Activated CD4-positive, alpha-beta T cell treated with anti-CD3 and anti-CD28 coated beads, Interleukin-2, amount 50 U/mL, for 16 hours (primary cell): ENCODE results near the gene PABPN1L.

Source experiments
- DNase-seq: peaks from one replicate; pipeline ENCODE4 v3.0.0-alpha.2; 2020

PABPN1L gene

DNA sequence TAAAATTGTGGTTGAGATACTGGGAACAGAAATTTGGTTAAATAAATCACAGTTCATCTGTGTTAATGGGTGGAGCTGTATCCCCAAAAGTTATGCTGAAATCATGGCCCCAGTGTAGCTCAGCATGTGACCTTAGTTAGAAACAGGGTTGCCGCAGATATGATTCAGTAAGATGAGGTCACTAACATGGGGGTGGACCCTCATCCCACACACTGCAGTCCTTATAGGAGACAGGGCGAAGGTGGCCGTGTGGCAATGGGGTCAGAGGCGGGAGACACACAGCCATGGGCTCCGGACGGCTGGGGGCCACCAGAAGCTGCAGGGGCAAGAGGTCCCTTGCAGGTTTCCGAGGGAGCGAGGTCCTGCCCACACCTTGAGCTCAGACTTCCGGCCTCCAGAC is 20.4 kb downstream of the PABPN1L start:
- DNase-seq = no peak

GRCh38 chr16:88844419-88845036 is 21.9 kb downstream of the PABPN1L start:
- no peak for DNase-seq

- DNase-seq = no peak
Measured at GRCh38 chr16:88843256-88843655, 23.2 kb downstream of the PABPN1L start.

- DNase-seq = no peak
Measured at GRCh38 chr16:88842806-88843205, 23.7 kb downstream of the PABPN1L start.

DNA sequence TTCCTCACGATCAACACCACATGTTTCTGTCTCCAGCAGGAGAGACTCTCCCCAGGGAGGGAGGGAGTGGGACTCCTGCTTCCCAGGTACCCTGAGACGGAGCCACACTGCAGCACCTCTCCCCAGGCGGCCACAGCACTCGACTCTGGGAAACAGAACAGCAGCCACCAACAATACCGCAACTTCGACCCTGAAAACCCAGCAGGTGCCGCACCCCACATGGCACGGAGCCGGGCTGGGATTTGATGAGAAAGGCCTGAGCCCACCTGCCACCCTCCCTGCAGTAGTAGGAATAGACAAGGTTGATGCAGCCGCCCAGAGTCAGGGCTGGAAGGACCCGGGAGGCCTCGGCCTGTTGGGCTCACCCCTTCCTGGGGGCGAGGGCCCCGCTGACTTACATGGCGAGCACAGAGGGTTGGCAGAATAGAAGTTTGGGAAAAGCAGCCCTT is 24.1 kb downstream of the PABPN1L start:
- no peak for DNase-seq

- DNase-seq = no peak
Measured at GRCh38 chr16:88841521-88842307, 24.7 kb downstream of the PABPN1L start.

GRCh38 chr16:88840600-88841215 is 25.8 kb downstream of the PABPN1L start:
- DNase-seq = no peak

- DNase-seq = no peak
Measured at GRCh38 chr16:88839745-88840599, 26.5 kb downstream of the PABPN1L start.

GRCh38 chr16:88839026-88839529 is 27.4 kb downstream of the PABPN1L start:
- DNase-seq = no peak

GRCh38 chr16:88838566-88838965 is 27.9 kb downstream of the PABPN1L start:
- DNase-seq = no peak

- DNase-seq = no peak
Measured at GRCh38 chr16:88837806-88838205, 28.7 kb downstream of the PABPN1L start.

- DNase-seq = no peak
Measured at GRCh38 chr16:88836791-88837190, 29.7 kb downstream of the PABPN1L start.

DNA sequence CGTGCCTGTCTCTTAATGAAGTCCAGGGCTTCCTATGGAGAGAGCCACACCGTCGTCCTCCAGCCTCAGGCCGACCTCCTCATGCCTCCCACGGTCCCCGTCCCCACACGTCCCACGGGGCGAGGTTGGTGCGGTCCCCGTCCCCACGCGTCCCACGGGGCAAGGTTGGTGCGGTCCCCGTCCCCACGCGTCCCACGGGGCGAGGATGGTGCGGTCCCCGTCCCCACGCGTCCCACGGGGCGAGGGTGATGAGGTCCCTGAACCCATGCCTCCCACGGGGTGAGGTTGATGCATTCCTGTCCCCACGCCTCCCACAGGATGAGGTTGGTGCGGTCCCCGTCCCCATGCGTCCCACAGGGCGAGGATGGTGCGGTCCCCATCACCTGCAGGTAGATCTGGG is 30.6 kb downstream of the PABPN1L start:
- no peak for DNase-seq

DNA sequence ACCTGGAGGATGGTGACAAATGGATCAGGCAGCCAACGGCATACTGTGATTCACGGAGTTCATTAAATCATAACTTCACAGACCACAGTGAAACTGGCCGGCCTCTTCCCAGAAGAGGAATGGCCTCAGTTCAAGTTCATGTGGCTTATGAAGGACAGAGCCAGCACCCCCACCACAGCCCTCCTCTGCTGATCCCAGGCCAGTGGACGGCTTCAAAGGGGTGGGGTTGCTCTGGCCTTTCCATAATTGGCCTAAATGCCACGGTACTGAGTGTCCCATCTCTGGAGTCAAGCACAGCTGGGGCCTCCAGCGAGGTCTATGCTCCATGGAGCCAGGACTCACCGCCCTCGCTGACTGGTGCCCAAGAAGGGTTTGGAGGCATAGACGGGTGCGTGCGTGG is 31.1 kb downstream of the PABPN1L start:
- DNase-seq = no peak

GRCh38 chr16:88834670-88835069 is 31.8 kb downstream of the PABPN1L start:
- no peak for DNase-seq

GRCh38 chr16:88833086-88833485 is 33.4 kb downstream of the PABPN1L start:
- no peak for DNase-seq

DNA sequence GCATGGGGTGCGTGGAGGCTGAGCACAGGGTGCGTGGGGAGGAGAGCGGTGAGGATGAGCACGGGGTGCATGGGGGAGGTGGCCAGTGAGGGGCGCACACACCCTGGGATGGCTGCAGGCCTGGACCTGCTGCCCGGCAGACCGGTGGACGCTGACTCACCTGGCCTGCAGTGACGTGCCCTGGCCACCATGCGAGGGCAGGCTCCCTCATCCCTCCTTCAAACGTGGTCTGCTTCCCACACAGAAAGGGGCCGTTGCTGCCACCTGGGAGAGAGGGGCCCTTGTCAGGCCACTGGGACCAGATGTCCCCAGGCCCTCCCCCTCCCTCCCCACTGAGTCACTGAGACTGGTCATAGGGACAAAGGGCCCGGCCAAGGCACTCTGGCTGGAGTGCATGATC is 34.6 kb downstream of the PABPN1L start:
- DNase-seq = no peak

- DNase-seq = no peak
Measured at GRCh38 chr16:88830783-88831182, 35.7 kb downstream of the PABPN1L start.

GRCh38 chr16:88830258-88830657 is 36.2 kb downstream of the PABPN1L start:
- no peak for DNase-seq

DNA sequence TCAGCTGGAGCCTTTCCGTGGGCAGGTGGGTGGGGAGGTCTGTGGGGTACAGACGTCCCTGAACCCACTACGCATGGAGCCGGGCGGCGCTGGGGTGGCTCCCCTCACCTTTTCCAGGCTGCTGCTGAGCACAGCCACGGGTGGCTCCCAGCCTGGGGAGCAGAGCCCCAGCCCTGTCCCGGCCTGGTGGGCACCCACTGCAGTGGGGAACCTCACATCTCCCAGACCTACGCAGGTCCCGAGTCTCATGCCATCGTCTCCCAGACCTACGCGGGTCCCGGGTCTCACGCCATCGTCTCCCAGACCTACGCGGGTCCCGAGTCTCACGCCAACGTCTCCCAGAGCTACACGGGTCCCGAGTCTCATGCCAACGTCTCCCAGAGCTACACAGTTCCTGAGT is 37.7 kb downstream of the PABPN1L start:
- no peak for DNase-seq

- DNase-seq = no peak
Measured at GRCh38 chr16:88827727-88828126, 38.7 kb downstream of the PABPN1L start.

- DNase-seq = no peak
Measured at GRCh38 chr16:88826070-88826840, 40.2 kb downstream of the PABPN1L start.
